ENCODE data around the gene PKP4. TPM values are rescaled to one million over a fixed set of nuclear protein-coding genes. Genes with fewer than 3 reads are reported as not detected.

PKP4 gene
- total RNA-seq, 2 experiments from 2014 or later: 68.7 to 73.2 TPM

DNA sequence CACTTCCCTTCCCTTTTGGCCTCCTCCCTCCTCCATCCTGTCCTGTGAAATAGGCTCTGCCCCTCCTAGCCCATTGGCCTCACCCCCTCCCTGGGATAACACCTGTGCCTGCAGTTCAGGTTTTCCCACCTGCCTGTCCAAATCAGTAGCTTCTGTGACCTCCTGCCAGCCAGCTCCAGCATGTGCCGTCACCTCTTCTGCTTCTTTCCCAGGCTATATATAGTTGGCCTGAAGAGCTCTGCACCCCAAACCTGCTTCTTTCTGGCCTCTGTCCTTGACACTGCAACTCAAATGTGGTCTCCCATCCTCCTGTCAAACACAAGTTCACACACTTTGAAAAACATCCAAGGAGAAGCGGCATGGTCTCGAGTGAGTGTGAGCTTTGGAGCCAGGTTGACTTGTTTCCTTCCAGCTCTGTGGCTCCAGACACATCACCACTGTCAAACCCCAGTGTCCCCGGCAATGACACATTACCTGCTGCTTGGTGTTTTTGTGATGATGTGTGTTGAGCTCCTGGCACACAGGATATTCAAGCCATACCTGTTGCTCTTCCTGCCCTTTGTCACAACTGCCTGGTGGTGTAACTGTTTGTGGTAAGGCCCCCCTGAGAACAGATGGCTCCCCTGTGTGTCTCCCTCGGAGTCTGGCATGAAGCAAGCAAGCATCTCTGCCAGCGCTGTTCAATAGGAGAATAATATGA lies 194.8 kb downstream of the PKP4 start:
- no peak for DNase-seq (ENCODE audit: low spot score)
- Histone ChIP-seq H3K9me2 (ENCODE audit: insufficient read depth, low read length) (no peaks in the 10 kb centered on the region), H3K4me2 (ENCODE audit: low read length) (no peak overlapping the region), H3K36me3 (ENCODE audit: insufficient read depth, low read length) (no peaks in the 10 kb centered on the region), H3K27ac (ENCODE audit: low read depth, low read length, poor library complexity, severe bottlenecking) (no peak overlapping the region), H4K20me1 (ENCODE audit: insufficient read depth, low read length) (no peaks in the 10 kb centered on the region), H3K4me1 (ENCODE audit: insufficient read depth, low read length, poor library complexity, severe bottlenecking) (no peaks in the 10 kb centered on the region), H3K9me3 (ENCODE audit: low read length) (no peaks in the 10 kb centered on the region), H3K79me2 (ENCODE audit: insufficient read depth, low read depth, low read length) (no peaks in the 10 kb centered on the region), H2AFZ (ENCODE audit: low read length) (no peak overlapping the region), H3K4me3 (ENCODE audit: low read depth, low read length, poor library complexity, severe bottlenecking) (no peak overlapping the region)
- no TSS peak for BruUV-seq (replicated peaks)
- CTCF ChIA-PET (ENCODE audit: unreplicated experiment): no interaction called here
- no peak for TF ChIP-seq EZH2phosphoT487 (IDR thresholded peaks at IDR 0.05; ENCODE audit: borderline replicate concordance, low read depth, low read length)
- TF ChIP-seq, protein P1, sequence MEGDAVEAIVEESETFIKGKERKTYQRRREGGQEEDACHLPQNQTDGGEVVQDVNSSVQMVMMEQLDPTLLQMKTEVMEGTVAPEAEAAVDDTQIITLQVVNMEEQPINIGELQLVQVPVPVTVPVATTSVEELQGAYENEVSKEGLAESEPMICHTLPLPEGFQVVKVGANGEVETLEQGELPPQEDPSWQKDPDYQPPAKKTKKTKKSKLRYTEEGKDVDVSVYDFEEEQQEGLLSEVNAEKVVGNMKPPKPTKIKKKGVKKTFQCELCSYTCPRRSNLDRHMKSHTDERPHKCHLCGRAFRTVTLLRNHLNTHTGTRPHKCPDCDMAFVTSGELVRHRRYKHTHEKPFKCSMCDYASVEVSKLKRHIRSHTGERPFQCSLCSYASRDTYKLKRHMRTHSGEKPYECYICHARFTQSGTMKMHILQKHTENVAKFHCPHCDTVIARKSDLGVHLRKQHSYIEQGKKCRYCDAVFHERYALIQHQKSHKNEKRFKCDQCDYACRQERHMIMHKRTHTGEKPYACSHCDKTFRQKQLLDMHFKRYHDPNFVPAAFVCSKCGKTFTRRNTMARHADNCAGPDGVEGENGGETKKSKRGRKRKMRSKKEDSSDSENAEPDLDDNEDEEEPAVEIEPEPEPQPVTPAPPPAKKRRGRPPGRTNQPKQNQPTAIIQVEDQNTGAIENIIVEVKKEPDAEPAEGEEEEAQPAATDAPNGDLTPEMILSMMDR (conservative IDR thresholded peaks at IDR 0.05; ENCODE audit: low read length): no peak
- intact Hi-C loops (cut with micrococcal nuclease; ENCODE audit: unreplicated experiment): no loop called here
- POLR2A ChIA-PET: no interaction called here

DNA sequence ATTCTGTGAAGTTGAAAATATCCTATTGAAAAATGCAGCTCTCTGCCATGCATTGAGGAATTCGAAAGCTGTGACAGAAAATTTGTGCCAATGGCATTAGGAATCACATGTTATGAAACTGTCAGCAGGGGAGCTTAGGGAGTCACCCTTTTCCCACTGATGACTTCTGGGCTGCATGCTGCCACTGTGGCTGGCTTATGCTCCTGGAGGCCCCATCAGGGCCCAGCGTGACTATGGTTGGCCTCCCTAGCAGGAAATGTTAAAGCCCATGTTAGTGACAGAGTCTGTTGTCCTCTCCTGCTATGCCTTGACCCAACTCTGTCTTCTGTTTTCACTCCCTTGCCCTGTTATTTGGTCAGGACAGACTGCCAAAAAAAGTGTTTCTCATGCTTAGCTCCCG lies 198.9 kb downstream of the PKP4 start:
- intact Hi-C loops (cut with micrococcal nuclease; ENCODE audit: unreplicated experiment): no loop called here
- Histone ChIP-seq H3K4me2 (ENCODE audit: low read length) (no peak overlapping the region), H3K27ac (ENCODE audit: low read depth, low read length, poor library complexity, severe bottlenecking) (no peak overlapping the region), H2AFZ (ENCODE audit: low read length) (no peak overlapping the region), H3K9me3 (ENCODE audit: low read length) (no peaks in the 10 kb centered on the region), H3K4me1 (ENCODE audit: insufficient read depth, low read length, poor library complexity, severe bottlenecking) (no peaks in the 10 kb centered on the region), H4K20me1 (ENCODE audit: insufficient read depth, low read length) (no peaks in the 10 kb centered on the region), H3K9me2 (ENCODE audit: insufficient read depth, low read length) (no peaks in the 10 kb centered on the region), H3K4me3 (ENCODE audit: low read depth, low read length, poor library complexity, severe bottlenecking) (no peak overlapping the region), H3K79me2 (ENCODE audit: insufficient read depth, low read depth, low read length) (no peaks in the 10 kb centered on the region), H3K36me3 (ENCODE audit: insufficient read depth, low read length) (no peaks in the 10 kb centered on the region)
- TF ChIP-seq, protein P1 (conservative IDR thresholded peaks at IDR 0.05; ENCODE audit: low read length): no peak
- TF ChIP-seq EZH2phosphoT487 (IDR thresholded peaks at IDR 0.05; ENCODE audit: borderline replicate concordance, low read depth, low read length): no peak
- BruUV-seq (replicated peaks): no TSS peak
- POLR2A ChIA-PET: interaction anchor here (1.1 kb wide), 1 partner anchor 11 kb away, joined by 4 read pairs; no protein-coding TSS in a partner anchor
- DNase-seq (ENCODE audit: low spot score): no peak
- CTCF ChIA-PET (ENCODE audit: unreplicated experiment): no interaction called here

DNA sequence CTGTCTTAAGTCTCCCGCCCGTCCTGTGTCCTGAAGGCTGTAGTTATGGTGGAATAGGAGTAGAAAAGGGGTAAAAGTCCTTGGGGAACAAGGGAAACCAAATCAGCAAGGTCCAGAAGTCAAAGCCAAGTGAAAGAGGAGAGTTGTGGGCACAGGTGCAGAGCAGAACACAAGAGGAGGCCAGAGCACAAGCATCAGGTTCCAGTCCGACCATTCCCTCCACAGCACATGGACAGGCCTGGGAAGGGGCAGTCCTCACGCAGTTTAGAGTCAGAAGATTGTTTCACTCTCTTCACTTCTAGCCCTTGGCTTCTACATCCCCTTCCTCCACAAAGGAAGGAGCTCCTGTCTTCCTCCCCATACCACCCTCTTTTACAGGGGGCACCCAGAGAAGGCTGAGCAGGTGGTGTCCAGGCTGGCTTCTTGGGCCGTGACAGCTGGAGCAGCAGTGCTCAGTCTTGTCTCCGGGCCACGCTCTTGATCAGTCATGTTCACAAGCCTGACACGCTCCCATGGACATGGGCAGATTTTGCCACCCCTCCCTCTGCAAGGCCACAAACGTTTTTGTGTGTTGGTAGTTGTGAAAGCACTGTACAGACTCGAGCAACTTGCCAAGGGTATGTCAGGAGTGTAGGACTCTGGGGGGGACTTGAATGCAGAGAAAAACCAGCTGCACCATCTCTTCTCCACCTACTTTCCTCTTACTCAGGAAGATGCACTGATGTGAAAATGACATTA lies 199.9 kb downstream of the PKP4 start:
- TF ChIP-seq, protein P1 (conservative IDR thresholded peaks at IDR 0.05; ENCODE audit: low read length): no peak
- TF ChIP-seq EZH2phosphoT487 (IDR thresholded peaks at IDR 0.05; ENCODE audit: borderline replicate concordance, low read depth, low read length): no peak
- Histone ChIP-seq H3K79me2 (ENCODE audit: insufficient read depth, low read depth, low read length) (no peaks in the 10 kb centered on the region), H3K4me2 (ENCODE audit: low read length) (no peak overlapping the region), H3K4me3 (ENCODE audit: low read depth, low read length, poor library complexity, severe bottlenecking) (no peak overlapping the region), H3K9me2 (ENCODE audit: insufficient read depth, low read length) (no peaks in the 10 kb centered on the region), H3K27ac (ENCODE audit: low read depth, low read length, poor library complexity, severe bottlenecking) (no peak overlapping the region), H3K9me3 (ENCODE audit: low read length) (no peaks in the 10 kb centered on the region), H4K20me1 (ENCODE audit: insufficient read depth, low read length) (no peaks in the 10 kb centered on the region), H3K4me1 (ENCODE audit: insufficient read depth, low read length, poor library complexity, severe bottlenecking) (no peaks in the 10 kb centered on the region), H2AFZ (ENCODE audit: low read length) (no peak overlapping the region), H3K36me3 (ENCODE audit: insufficient read depth, low read length) (peaks cover 6% of the 10 kb centered on the region; the same call in 1 of the 2 replicates)
- CTCF ChIA-PET (ENCODE audit: unreplicated experiment): no interaction called here
- no TSS peak for BruUV-seq (replicated peaks)
- intact Hi-C loops (cut with micrococcal nuclease; ENCODE audit: unreplicated experiment): no loop called here
- POLR2A ChIA-PET: interaction anchor here (0.6 kb wide), 2 partner anchors 517 to 1109 kb away, joined by 3 read pairs; no protein-coding TSS in a partner anchor
- no peak for DNase-seq (ENCODE audit: low spot score)

All from OCI-LY7 (cell line).